WTC11 (cell line): Measurements from ENCODE around the gene AGBL4. TPM values are rescaled to one million over a fixed set of nuclear protein-coding genes. Genes with fewer than 3 reads are reported as not detected.
"Not testable (repeated sequence)": the region's sequence is repeated elsewhere in the genome, so short reads cannot be mapped to it uniquely, and the experiment has no call there.

ENCODE experiments used
- ATAC-seq: fragments of 200-7000 bp; cut with Tn5 transposase; 2 replicates; pipeline ENCODE4 v1.10.0; 2021; ENCODE audit warnings: mild to moderate bottlenecking, moderate library complexity
- CTCF ChIA-PET: fragments of 300-600 bp; sonication (Branson Sonifier 250); formaldehyde crosslinking; loops from one replicate; lab custom pipeline; 2021; ENCODE audit warnings: antibody characterized with exemption; lab: Charles Lee
- POLR2A ChIA-PET: fragments of 350-600 bp; sonication (Branson Sonifier 250); formaldehyde crosslinking; loops from one replicate; lab custom pipeline; 2021; ENCODE audit warnings: antibody characterized with exemption; lab: Charles Lee
- DNase-seq: peaks from one replicate; pipeline ENCODE4 v3.0.0; 2021; ENCODE audit warnings: low spot score
- H3K27ac Mint-ChIP-seq: 2 replicates; pipeline ENCODE4 v1.8.0; 2021; ENCODE audit warnings: mixed read lengths
- H3K27me3 Mint-ChIP-seq: 2 replicates; pipeline ENCODE4 v1.8.0; 2021; ENCODE audit warnings: low read depth, mild to moderate bottlenecking, moderate library complexity, mixed read lengths
- H3K36me3 Mint-ChIP-seq: 2 replicates; pipeline ENCODE4 v1.8.0; 2021; ENCODE audit warnings: mixed read lengths
- H3K4me1 Mint-ChIP-seq: 2 replicates; pipeline ENCODE4 v1.8.0; 2022; ENCODE audit warnings: mixed read lengths
- H3K4me3 Mint-ChIP-seq: 2 replicates; pipeline ENCODE4 v1.8.0; 2021; ENCODE audit warnings: mild to moderate bottlenecking, moderate library complexity, mixed read lengths
- H3K9me3 Mint-ChIP-seq: 2 replicates; pipeline ENCODE4 v1.8.0; 2021; ENCODE audit warnings: mixed read lengths
- ATF1 ChIP-seq: sonication (generic); formaldehyde crosslinking; IDR thresholded peaks from 2 replicates; pipeline ENCODE4 v1.8.1; 2023; ENCODE audit warnings: mild to moderate bottlenecking, moderate library complexity, missing genetic modification reagents
- ERG ChIP-seq: fragments of 250-450 bp; sonication (Bioruptor Pico); IDR thresholded peaks from 2 replicates; pipeline ENCODE4 v1.8.0; 2021; ENCODE audit warnings: mild to moderate bottlenecking
- FOXK1 ChIP-seq: sonication (generic); formaldehyde crosslinking; IDR thresholded peaks from 2 replicates; pipeline ENCODE4 v1.8.0; 2022; ENCODE audit warnings: mild to moderate bottlenecking, moderate library complexity, missing genetic modification reagents
- GABPB1 ChIP-seq: sonication (generic); formaldehyde crosslinking; IDR thresholded peaks from 2 replicates; pipeline ENCODE4 v1.8.1; 2023; ENCODE audit warnings: mild to moderate bottlenecking, missing genetic modification reagents
- GRHL2 ChIP-seq: fragments of 250-450 bp; sonication (Bioruptor Pico); IDR thresholded peaks from 2 replicates; pipeline ENCODE4 v1.8.0; 2022; ENCODE audit warnings: mild to moderate bottlenecking, moderate library complexity; ENCODE audit not compliant: insufficient replicate concordance, severe bottlenecking
- HMGA2 ChIP-seq: fragments of 250-450 bp; sonication (Bioruptor Pico); IDR thresholded peaks from 2 replicates; pipeline ENCODE4 v1.4.0; 2021; ENCODE audit warnings: mild to moderate bottlenecking, moderate library complexity
- MYBL2 ChIP-seq: sonication (generic); formaldehyde crosslinking; IDR thresholded peaks from 2 replicates; pipeline ENCODE4 v1.8.1; 2023; ENCODE audit warnings: mild to moderate bottlenecking, moderate library complexity, missing genetic modification reagents
- NR3C1 ChIP-seq: sonication (generic); formaldehyde crosslinking; conservative IDR thresholded peaks from 2 replicates; pipeline ENCODE4 v1.8.1; 2023; ENCODE audit warnings: low read depth, mild to moderate bottlenecking, missing genetic modification reagents
- OVOL2 ChIP-seq: fragments of 250-450 bp; sonication (Bioruptor Pico); IDR thresholded peaks from 2 replicates; pipeline ENCODE4 v1.9.0; 2021; ENCODE audit warnings: mild to moderate bottlenecking, borderline replicate concordance
- RORB ChIP-seq: fragments of 250-450 bp; sonication (Bioruptor Pico); IDR thresholded peaks from 2 replicates; pipeline ENCODE4 v1.9.0; 2021; ENCODE audit warnings: mild to moderate bottlenecking
- ZBTB21 ChIP-seq: sonication (generic); formaldehyde crosslinking; IDR thresholded peaks from 2 replicates; pipeline ENCODE4 v1.8.1; 2023; ENCODE audit warnings: mild to moderate bottlenecking, missing genetic modification reagents, borderline replicate concordance
- ZNF281 ChIP-seq: sonication (generic); formaldehyde crosslinking; IDR thresholded peaks from 2 replicates; pipeline ENCODE4 v1.8.0; 2023; ENCODE audit warnings: mild to moderate bottlenecking, missing genetic modification reagents
- ZNF317 ChIP-seq: sonication (generic); formaldehyde crosslinking; IDR thresholded peaks from 2 replicates; pipeline ENCODE4 v1.8.1; 2023; ENCODE audit warnings: low read depth, mild to moderate bottlenecking, moderate library complexity, missing genetic modification reagents, borderline replicate concordance
- ZNF396 ChIP-seq: fragments of 250-450 bp; sonication (Bioruptor Pico); IDR thresholded peaks from 2 replicates; pipeline ENCODE4 v1.8.0; 2021; ENCODE audit warnings: mild to moderate bottlenecking, moderate library complexity, borderline replicate concordance
- ZNF416 ChIP-seq: fragments of 250-450 bp; sonication (Bioruptor Pico); IDR thresholded peaks from 2 replicates; pipeline ENCODE4 v1.9.0; 2021; ENCODE audit warnings: mild to moderate bottlenecking, inconsistent platforms
- total RNA-seq: library from RNA; stranded (reverse); gene quantifications from 3 replicates; pipeline ENCODE4 v1.2.3, GENCODE V29; 2021

Gene AGBL4
- total RNA-seq, 1 experiment from 2014 or later, result 0.87 TPM

DNA sequence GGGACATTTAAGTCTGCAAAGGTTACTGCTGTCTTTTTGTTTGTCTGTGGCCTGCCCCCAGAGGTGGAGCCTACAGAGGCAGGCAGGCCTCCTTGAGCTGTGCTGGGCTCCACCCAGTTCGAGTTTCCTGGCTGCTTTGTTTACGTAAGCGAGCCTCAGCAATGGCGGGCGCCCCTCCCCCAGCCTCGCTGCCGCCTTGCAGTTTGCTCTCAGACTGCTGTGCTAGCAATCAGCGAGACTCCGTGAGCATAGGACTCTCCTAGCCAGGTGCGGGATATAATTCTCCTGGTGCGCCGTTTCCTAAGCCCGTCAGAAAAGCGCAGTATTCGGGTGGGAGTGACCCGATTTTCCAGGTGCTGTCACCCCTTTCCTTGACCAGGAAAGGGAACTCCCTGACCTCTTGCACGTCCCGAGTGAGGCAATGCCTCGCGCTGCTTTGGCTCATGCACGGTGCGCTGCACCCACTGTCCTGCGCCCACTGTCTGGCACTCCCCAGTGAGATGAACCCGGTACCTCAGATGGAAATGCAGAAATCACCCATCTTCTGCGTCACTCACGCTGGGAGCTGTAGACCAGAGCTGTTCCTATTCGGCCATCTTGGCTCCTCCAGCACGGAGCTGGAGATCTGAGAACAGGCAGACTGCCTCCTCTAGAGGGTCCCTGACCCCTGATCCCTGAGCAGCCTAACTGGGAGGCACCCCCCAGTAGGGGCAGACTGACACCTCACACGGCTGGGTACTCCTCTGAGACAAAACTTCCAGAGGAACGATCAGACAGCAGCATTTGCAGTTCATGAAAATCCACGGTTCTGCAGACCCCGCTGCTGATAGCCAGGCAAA lies 766.3 kb downstream of the AGBL4 start:
- TF ChIP-seq ZNF281 (CRISPR knock-in tag), result peak; percentile 61; the same call in 1 of the 2 replicates
- peak; percentile 81; the same call in 1 of the 2 replicates for TF ChIP-seq FOXK1 (CRISPR knock-in tag)
- peak; percentile 71 for ATAC-seq
- peaks cover 47% of the 10 kb centered on the region for H3K36me3 Mint-ChIP-seq
- H3K27ac Mint-ChIP-seq, result peak overlapping the region; percentile 92
- DNase-seq, result peak; percentile 80
- peak overlapping the region; percentile 68 for H3K4me3 Mint-ChIP-seq
- POLR2A ChIA-PET, result interaction anchor here (0.7 kb wide), 1 partner anchor 302 kb away, joined by 3 read pairs; no protein-coding TSS in a partner anchor
- CTCF ChIA-PET, H3K27me3 Mint-ChIP-seq: not testable (repeated sequence)
- H3K9me3 Mint-ChIP-seq, result peaks cover 52% of the 10 kb centered on the region
- peaks cover 14% of the 10 kb centered on the region for H3K4me1 Mint-ChIP-seq

GRCh38 chr1:49252917-49253316 lies 770.8 kb downstream of the AGBL4 start:
- DNase-seq (no peak), ATAC-seq (no peak)
- Mint-ChIP-seq H3K27me3 (no peaks in the 10 kb centered on the region), H3K27ac (no peak overlapping the region), H3K36me3 (peaks cover 44% of the 10 kb centered on the region), H3K4me3 (no peak overlapping the region), H3K4me1 (peaks cover 13% of the 10 kb centered on the region), H3K9me3 (peaks cover 56% of the 10 kb centered on the region)
- TF ChIP-seq ERG (no peak), GABPB1 (CRISPR knock-in tag) (no peak), ZBTB21 (CRISPR knock-in tag) (no peak), GRHL2 (no peak), HMGA2 (CRISPR knock-in tag) (no peak), ZNF416 (CRISPR knock-in tag) (no peak), OVOL2 (CRISPR knock-in tag) (no peak), ATF1 (CRISPR knock-in tag) (no peak), RORB (CRISPR knock-in tag) (no peak), FOXK1 (CRISPR knock-in tag) (no peak)
- CTCF ChIA-PET, result no interaction called here
- POLR2A ChIA-PET, result no interaction called here

GRCh38 chr1:49251019-49251784 lies 772.6 kb downstream of the AGBL4 start:
- Mint-ChIP-seq H3K9me3 (peaks cover 51% of the 10 kb centered on the region), H3K36me3 (peaks cover 41% of the 10 kb centered on the region), H3K4me1 (no peaks in the 10 kb centered on the region), H3K27ac (no peak overlapping the region), H3K27me3 (no peaks in the 10 kb centered on the region), H3K4me3 (no peak overlapping the region)
- TF ChIP-seq MYBL2 (CRISPR knock-in tag) (no peak), ZNF396 (no peak), ZNF317 (CRISPR knock-in tag) (no peak), NR3C1 (no peak)
- CTCF ChIA-PET, result no interaction called here
- DNase-seq (peak; percentile 16), ATAC-seq (peak; percentile 94)
- POLR2A ChIA-PET, result no interaction called here
